Natural killer cell (primary cell): ENCODE results near the gene UNC93A. TPM values are rescaled to one million over a fixed set of nuclear protein-coding genes. Genes with fewer than 3 reads are reported as not detected.

Experiments
- ATAC-seq, 3 donors: fragments of 150-1000 bp in 2 of 3; fragments of 200-7000 bp in 1 of 3; cut with Tn5 transposase; 1 replicate in 1 of 3; 2 replicates in 2 of 3; pipeline ENCODE4 v1.10.0; 2021; ENCODE audit warnings: mild to moderate bottlenecking in 2 of 3, moderate library complexity in 2 of 3
- DNase-seq, 2 donors: peaks; one replicate each; pipeline versions ENCODE4 v3.0.0 to v3.0.0-alpha.2; 2013 to 2021; ENCODE audit warnings: mixed read lengths in 1 of 2
- H3K27ac ChIP-seq: one replicate; pipeline ENCODE4 v1.5.1; 2013; ENCODE audit warnings: mild to moderate bottlenecking, low read length
- H3K27me3 ChIP-seq: one replicate; pipeline ENCODE4 v1.6.1; 2013; ENCODE audit warnings: low read length; ENCODE audit not compliant: control insufficient read depth, insufficient read depth
- H3K36me3 ChIP-seq: one replicate; pipeline ENCODE4 v1.6.1; 2013; ENCODE audit warnings: low read length; ENCODE audit not compliant: control insufficient read depth, insufficient read depth
- H3K4me1 ChIP-seq: one replicate; pipeline ENCODE4 v1.6.1; 2013; ENCODE audit warnings: low read length; ENCODE audit not compliant: control insufficient read depth, insufficient read depth
- H3K4me3 ChIP-seq: one replicate; pipeline ENCODE4 v1.5.1; 2013; ENCODE audit warnings: low read length
- H3K9me3 ChIP-seq: one replicate; pipeline ENCODE4 v1.6.1; 2013; ENCODE audit warnings: low read length; ENCODE audit not compliant: control insufficient read depth, insufficient read depth
- H3K27ac Mint-ChIP-seq, 2 donors: one replicate each; pipeline ENCODE4 v1.8.0; 2022; ENCODE audit warnings: mild to moderate bottlenecking in 2 of 2, mixed read lengths in 2 of 2, moderate library complexity in 1 of 2
- H3K27me3 Mint-ChIP-seq, 2 donors: one replicate each; pipeline ENCODE4 v1.8.0; 2022; ENCODE audit warnings: low read depth in 2 of 2, mixed read lengths in 2 of 2
- H3K36me3 Mint-ChIP-seq: one replicate; pipeline ENCODE4 v1.8.0; 2022; ENCODE audit warnings: mixed read lengths
- H3K4me1 Mint-ChIP-seq, 2 donors: one replicate each; pipeline ENCODE4 v1.8.0; 2022; ENCODE audit warnings: mixed read lengths in 2 of 2
- H3K4me3 Mint-ChIP-seq: one replicate; pipeline ENCODE4 v1.8.0; 2022; ENCODE audit warnings: mild to moderate bottlenecking, moderate library complexity, mixed read lengths
- H3K9me3 Mint-ChIP-seq, 2 donors: one replicate each; pipeline ENCODE4 v1.8.0; 2022; ENCODE audit warnings: mixed read lengths in 2 of 2
- WGBS: methylation state at CpG from one replicate; pipeline ENCODE4 v1.1.7; 2013; ENCODE audit warnings: missing lambda C conversion rate; ENCODE audit not compliant: insufficient coverage; 5-methylcytosine and 5-hydroxymethylcytosine counted together
- intact Hi-C: fragments of 100-400 bp; cut with micrococcal nuclease; formaldehyde crosslinking; loops from one replicate; pipeline ENCODE4 v1.14.2; 2022
- total RNA-seq, 4 donors: library from RNA; stranded (reverse); fragments of 120-200 nt in 1 of 4; gene quantifications; one replicate each; pipeline versions ENCODE4 v1.2.3 to v1.2.4, GENCODE V29; 2013 to 2022
- TF ChIP-seq, protein P1 (sequence below): fragments of 200-600 bp; IDR thresholded peaks from one replicate; pipeline ENCODE4 v1.8.0; 2022; ENCODE audit warnings: antibody characterized with exemption

Gene UNC93A
- total RNA-seq, 3 donors from 2014 or later (not counting 1 experiment from before 2014, with no cell fraction given): not detected

DNA sequence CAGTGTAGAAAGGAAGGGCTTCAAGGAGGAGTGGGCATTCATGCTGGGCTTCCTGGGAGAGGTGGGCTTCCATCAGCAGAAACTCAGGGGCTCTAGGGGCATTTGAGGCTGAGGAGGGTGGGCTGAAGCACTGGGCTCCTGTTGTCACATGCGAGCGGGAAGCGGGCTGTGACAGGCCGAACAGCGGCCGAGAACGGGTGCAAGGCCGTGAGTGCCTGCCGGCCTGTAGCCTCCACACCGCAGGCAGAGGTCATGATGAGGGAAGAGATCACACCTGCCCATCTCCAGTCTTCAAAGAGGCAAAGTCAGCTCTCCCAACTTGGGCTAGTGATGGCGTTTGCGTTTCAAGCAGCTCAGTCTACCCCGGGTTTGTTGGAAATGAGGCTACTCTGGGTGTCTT, 34.7 kb downstream of the UNC93A start:
- Mint-ChIP-seq H3K4me1 (no peaks in the 10 kb centered on the region), H3K9me3 (no peaks in the 10 kb centered on the region)

GRCh38 chr6:167327391-167327790, 36.3 kb downstream of the UNC93A start:
- Mint-ChIP-seq H3K27me3 (peaks cover 0 to 2% of the 10 kb centered on the region in 2 donors), H3K27ac (no peak overlapping the region), H3K9me3 (no peaks in the 10 kb centered on the region), H3K36me3 (no peaks in the 10 kb centered on the region), H3K4me1 (no peaks in the 10 kb centered on the region), H3K4me3 (no peak overlapping the region)
- H3K27me3 ChIP-seq: no peaks in the 10 kb centered on the region
- H3K4me3 ChIP-seq: no peak overlapping the region
- no peaks in the 10 kb centered on the region for H3K4me1 ChIP-seq
- 26% methylated on average over 3 of the region's 4 CpGs for WGBS
- intact Hi-C loops: no loop called here
- ATAC-seq: no peak
- no peak overlapping the region for H3K27ac ChIP-seq
- DNase-seq: no peak
- H3K9me3 ChIP-seq: no peaks in the 10 kb centered on the region
- TF ChIP-seq, protein P1, sequence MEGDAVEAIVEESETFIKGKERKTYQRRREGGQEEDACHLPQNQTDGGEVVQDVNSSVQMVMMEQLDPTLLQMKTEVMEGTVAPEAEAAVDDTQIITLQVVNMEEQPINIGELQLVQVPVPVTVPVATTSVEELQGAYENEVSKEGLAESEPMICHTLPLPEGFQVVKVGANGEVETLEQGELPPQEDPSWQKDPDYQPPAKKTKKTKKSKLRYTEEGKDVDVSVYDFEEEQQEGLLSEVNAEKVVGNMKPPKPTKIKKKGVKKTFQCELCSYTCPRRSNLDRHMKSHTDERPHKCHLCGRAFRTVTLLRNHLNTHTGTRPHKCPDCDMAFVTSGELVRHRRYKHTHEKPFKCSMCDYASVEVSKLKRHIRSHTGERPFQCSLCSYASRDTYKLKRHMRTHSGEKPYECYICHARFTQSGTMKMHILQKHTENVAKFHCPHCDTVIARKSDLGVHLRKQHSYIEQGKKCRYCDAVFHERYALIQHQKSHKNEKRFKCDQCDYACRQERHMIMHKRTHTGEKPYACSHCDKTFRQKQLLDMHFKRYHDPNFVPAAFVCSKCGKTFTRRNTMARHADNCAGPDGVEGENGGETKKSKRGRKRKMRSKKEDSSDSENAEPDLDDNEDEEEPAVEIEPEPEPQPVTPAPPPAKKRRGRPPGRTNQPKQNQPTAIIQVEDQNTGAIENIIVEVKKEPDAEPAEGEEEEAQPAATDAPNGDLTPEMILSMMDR: no peak
- no peaks in the 10 kb centered on the region for H3K36me3 ChIP-seq

More for the DNA sequence above, 34.7 kb downstream of the UNC93A start:
- H3K27me3 ChIP-seq: no peaks in the 10 kb centered on the region
- no peaks in the 10 kb centered on the region for H3K36me3 ChIP-seq
- H3K9me3 ChIP-seq: no peaks in the 10 kb centered on the region
- TF ChIP-seq, protein P1: no peak
- Mint-ChIP-seq H3K4me3 (no peak overlapping the region), H3K27me3 (peaks cover 0 to 2% of the 10 kb centered on the region in 2 donors), H3K36me3 (no peaks in the 10 kb centered on the region), H3K27ac (no peak overlapping the region)
- H3K4me3 ChIP-seq: no peak overlapping the region
- H3K27ac ChIP-seq: no peak overlapping the region
- 95% methylated on average over 13 of the region's 13 CpGs for WGBS
- H3K4me1 ChIP-seq: no peaks in the 10 kb centered on the region
- ATAC-seq: no peak
- intact Hi-C loops: no loop called here
- DNase-seq: no peak

GRCh38 chr6:167328086-167328485, 37.0 kb downstream of the UNC93A start:
- Histone ChIP-seq H3K27me3 (no peaks in the 10 kb centered on the region), H3K4me3 (no peak overlapping the region), H3K4me1 (no peaks in the 10 kb centered on the region), H3K36me3 (no peaks in the 10 kb centered on the region), H3K9me3 (no peaks in the 10 kb centered on the region), H3K27ac (no peak overlapping the region)
- no peak for DNase-seq
- Mint-ChIP-seq H3K36me3 (no peaks in the 10 kb centered on the region), H3K9me3 (no peaks in the 10 kb centered on the region), H3K4me1 (no peaks in the 10 kb centered on the region), H3K27ac (no peak overlapping the region), H3K27me3 (peaks cover 0 to 2% of the 10 kb centered on the region in 2 donors), H3K4me3 (no peak overlapping the region)
- WGBS: 92% methylated on average over 5 of the region's 5 CpGs
- intact Hi-C loops: no loop called here
- no peak for ATAC-seq
- TF ChIP-seq, protein P1: no peak

DNA sequence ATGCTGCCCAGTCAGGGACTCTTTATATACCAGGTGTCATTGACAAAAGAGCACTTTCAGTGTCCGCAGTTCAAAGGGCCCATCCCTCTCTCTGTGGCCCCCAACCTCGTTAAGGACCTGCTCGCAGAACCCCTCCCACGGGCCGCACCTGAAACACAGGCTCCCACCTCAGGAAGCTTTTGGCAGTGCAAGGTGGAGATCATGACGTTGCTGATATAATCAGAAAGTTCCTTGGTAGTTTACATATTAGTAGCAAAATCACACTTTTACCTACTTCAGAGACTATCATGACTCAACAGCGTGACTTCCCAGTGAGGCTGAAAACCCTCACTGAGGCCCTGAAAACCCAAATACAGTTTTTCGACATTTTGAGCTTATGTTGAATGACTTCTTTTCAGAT, 37.9 kb downstream of the UNC93A start:
- Histone ChIP-seq H3K36me3 (no peaks in the 10 kb centered on the region), H3K9me3 (no peaks in the 10 kb centered on the region), H3K27me3 (no peaks in the 10 kb centered on the region), H3K4me3 (no peak overlapping the region), H3K4me1 (no peaks in the 10 kb centered on the region), H3K27ac (no peak overlapping the region)
- WGBS: 79% methylated on average over 8 of the region's 8 CpGs
- Mint-ChIP-seq H3K27ac (no peak overlapping the region), H3K36me3 (no peaks in the 10 kb centered on the region), H3K9me3 (no peaks in the 10 kb centered on the region), H3K4me3 (no peak overlapping the region), H3K27me3 (peaks cover 0 to 2% of the 10 kb centered on the region in 2 donors), H3K4me1 (no peaks in the 10 kb centered on the region)
- intact Hi-C loops: no loop called here
- TF ChIP-seq, protein P1: no peak
- ATAC-seq (no peak), DNase-seq (no peak)
